Left colon (tissue), 2 donors: ENCODE measurements around the gene CNTN5. TPM values are rescaled to one million over a fixed set of nuclear protein-coding genes. Genes with fewer than 3 reads are reported as not detected.
"Not testable (repeated sequence)": the region's sequence is repeated elsewhere in the genome, so short reads cannot be mapped to it uniquely, and the experiment has no call there.

Source experiments
- ATAC-seq: fragments of 200-7000 bp; cut with Tn5 transposase; one replicate; pipeline ENCODE4 v1.9.1; 2020; ENCODE audit warnings: mild to moderate bottlenecking, moderate library complexity
- DNase-seq, 2 donors: peaks; one replicate each; pipeline ENCODE4 v3.0.0-alpha.2; 2020
- intact Hi-C, 2 donors: fragments of 100-400 bp; cut with DNase I in 1 of 2; cut with micrococcal nuclease in 1 of 2; formaldehyde crosslinking; loops; one replicate each; pipeline versions ENCODE4 v1.11.2 to v1.14.0; 2022; cut with DNase I, micrococcal nuclease
- total RNA-seq, 2 donors: library from RNA; stranded (reverse); fragmentation: NEBNext Ultra II Directional; extraction: Animal tissue kit (Norgen Biotek cat#: 25700); gene quantifications; one replicate each; pipeline ENCODE4 v1.2.1, GENCODE V29; 2021
- donor health status: DM: no; HTN: no; CAD: no.
- donor health status: DM: yes; HTN: yes; CAD: no.

CNTN5 gene
- total RNA-seq, 2 donors from 2014 or later, result not detected

- ATAC-seq, result no peak
- intact Hi-C loops, result no loop called here
- no peak for DNase-seq
Measured at GRCh38 chr11:99246199-99246598, 225.4 kb downstream of the CNTN5 start.

- intact Hi-C loops, result no loop called here
- no peak for DNase-seq
- no peak for ATAC-seq
Measured at GRCh38 chr11:99256614-99257013, 235.9 kb downstream of the CNTN5 start.

GRCh38 chr11:99257131-99257530 is 236.4 kb downstream of the CNTN5 start:
- DNase-seq (no peak), ATAC-seq (peak; percentile 34)
- intact Hi-C loops, result no loop called here

DNA sequence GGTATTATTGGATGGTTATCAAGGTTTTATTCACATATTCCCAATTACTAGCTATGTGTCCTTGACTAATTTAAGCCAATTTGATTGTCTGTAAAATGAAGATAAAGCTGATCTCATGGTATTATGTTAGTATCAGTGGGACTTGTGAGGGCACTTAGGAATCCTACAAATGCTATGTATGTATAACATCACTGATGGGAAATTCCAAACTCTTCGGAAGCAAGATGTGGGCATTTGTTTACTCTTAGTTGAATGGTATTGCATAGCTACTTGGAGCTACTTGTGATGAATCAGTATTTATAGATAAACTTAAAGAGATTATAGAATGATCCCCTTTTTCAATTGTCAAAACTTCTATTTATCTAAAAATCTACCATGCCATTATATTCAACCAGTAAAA is 239.9 kb downstream of the CNTN5 start:
- no peak for DNase-seq
- no peak for ATAC-seq
- intact Hi-C loops, result no loop called here

DNA sequence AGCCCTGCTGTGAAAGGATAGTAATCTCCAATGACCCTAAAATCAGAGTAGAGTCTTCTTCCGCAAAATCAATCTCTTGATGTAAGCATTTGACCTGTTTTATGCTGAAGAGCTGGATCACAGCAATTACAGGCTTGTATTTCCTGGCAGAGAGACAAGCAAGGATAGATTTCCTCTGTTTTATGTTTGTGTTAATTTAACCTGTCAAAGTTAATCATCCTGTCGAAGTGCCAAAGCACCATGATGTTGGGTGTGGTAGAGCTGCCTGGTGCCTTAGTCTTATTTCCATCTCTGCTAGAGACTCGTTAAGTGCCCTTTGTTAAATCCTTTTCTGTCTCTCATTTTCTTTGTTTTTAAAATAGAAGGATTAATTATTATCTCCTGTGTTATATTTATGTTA is 248.1 kb downstream of the CNTN5 start:
- no peak for ATAC-seq
- intact Hi-C loops, result no loop called here
- DNase-seq, result no peak

DNA sequence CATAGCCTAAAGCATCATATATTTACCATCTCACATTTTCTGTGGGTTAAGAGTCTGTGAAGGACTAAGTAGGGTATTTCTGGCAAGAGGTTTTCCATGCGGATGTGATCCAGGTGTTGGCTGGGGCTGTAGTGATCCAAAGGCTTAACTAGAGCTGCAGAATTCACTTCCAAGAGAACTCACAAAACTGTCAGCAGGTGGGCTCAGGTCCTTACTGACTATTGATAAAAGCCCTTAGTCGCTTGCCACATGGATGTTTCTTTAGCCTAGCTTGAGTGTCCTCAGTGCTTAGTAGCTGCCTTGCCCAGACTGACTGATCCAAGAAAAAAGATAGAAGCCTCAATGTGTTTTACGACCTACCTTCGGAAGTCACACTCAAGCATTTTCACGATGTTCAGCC is 250.8 kb downstream of the CNTN5 start:
- intact Hi-C loops, result no loop called here
- DNase-seq, result no peak
- ATAC-seq, result no peak

- DNase-seq (no peak), ATAC-seq (no peak)
- intact Hi-C loops, result no loop called here
Measured at GRCh38 chr11:99275521-99275920, 254.8 kb downstream of the CNTN5 start.

GRCh38 chr11:99277281-99277680 is 256.5 kb downstream of the CNTN5 start:
- DNase-seq (no peak), ATAC-seq (no peak)
- intact Hi-C loops, result no loop called here

DNA sequence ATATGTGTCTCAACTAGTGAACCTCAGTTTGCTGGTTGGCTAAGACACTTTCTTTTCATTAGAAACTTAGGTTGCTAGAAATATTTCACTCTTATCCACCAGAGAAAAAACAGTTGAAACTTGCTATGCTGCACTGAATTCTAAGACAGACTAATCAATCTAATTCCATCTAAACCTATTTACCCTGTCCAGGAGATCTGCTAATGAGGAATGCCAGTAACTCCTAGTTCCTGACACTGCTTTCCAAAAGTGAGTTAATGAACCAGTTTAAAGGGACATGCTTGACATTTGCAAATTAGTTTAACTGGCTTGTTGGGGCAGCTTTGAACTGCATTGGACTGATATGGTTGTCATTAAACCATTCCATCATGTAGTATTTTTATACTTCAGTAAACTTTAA is 258.5 kb downstream of the CNTN5 start:
- DNase-seq (no peak), ATAC-seq (no peak)
- intact Hi-C loops, result no loop called here

DNA sequence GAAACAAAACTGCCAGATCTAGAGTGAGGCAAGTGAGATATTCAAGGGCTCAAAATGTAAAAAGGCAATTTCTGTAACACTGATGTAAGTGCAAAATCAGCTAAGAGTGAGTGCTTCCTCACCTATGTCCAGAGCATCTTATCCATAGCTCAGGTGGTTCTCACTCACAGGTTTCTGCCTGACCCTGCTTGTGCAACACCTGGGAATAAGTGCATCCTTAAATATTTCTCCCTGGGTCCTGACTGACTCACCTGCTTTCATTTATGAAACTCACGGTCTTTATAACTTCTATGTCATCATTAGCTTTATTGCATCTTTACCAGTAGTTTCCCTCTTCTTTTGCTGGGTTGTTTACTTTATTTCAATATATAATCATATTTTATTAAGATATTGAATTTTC is 260.6 kb downstream of the CNTN5 start:
- intact Hi-C loops, result no loop called here
- no peak for DNase-seq
- no peak for ATAC-seq

DNA sequence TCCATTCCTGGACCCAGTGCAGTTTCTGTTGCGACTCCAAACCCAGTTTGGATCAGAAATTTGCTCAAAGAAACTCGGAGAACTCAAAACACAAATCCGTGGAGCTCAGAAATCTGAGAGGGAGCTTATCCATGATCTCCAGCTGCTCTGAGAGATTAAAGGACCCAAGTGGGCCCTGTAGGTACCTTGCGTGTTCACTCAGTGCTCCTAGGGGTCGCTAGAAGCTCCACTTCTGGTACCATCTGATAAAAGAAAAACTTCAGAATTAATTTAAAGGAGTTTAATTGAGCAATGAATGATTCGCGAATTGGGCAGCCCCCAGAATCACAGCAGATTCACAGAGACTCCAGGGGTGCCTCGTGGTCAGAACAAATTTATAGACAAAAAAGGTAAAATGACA is 277.2 kb downstream of the CNTN5 start:
- DNase-seq, ATAC-seq, intact Hi-C loops: not testable (repeated sequence)

- intact Hi-C loops, result no loop called here
- DNase-seq, result no peak
Measured at GRCh38 chr11:99307510-99308088, 286.9 kb downstream of the CNTN5 start.

DNA sequence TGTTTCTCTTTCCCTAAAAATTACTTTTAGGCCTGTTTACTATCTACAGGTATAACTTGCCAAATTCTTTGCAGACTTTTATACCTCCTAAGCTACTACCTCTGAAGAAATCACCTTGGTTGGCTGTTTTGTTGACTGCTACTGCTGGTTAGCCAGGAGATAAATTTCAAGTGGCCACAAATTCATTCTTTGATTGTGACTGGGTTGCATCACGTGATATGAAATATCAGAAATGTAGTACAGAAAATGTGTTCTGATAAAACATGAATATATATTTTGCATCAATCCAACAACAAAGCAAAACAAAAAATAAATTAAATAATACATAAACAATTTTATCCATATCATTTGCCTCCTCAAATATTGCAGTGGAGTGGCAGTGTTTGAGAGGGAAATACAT is 291.1 kb downstream of the CNTN5 start:
- intact Hi-C loops, result no loop called here
- DNase-seq (no peak), ATAC-seq (no peak)

More at GRCh38 chr11:99307510-99308088, 286.9 kb downstream of the CNTN5 start:
- no peak for ATAC-seq

DNA sequence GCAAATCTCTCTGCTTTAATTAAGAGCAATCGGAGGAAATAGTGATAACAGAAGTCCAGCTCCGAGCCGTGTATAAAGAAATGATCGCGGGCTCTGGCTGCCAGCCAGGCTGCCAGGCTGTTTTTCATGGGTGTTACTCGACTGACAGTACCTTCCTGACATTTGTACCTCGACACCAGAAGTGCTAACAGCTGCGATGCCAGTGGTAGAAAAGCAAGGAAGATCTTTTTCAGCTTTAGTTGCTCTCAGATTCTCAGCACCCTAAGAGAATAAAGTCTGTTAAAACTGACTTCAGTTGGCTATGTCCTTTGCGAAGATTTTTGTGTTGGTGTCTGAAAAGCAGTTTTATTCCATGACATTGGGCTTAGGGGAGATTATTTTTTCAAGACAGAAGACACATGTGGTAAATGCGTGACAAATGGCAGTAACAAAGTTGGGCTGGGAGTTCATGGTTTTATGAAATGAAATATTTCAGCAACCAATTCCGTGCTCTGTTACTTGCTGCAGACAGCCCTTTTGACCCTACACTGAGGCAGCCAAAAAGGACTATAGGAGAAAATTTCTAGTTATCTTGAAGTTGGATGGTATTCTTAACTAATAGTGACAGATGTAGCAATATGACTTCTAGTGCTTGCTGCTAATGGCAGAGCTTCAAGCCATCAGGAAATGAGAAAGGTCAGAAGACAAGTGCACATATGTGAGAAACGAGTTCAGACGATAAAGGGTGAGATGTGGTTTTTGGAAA is 296.2 kb downstream of the CNTN5 start:
- DNase-seq (no peak), ATAC-seq (no peak)
- intact Hi-C loops, result no loop called here

DNA sequence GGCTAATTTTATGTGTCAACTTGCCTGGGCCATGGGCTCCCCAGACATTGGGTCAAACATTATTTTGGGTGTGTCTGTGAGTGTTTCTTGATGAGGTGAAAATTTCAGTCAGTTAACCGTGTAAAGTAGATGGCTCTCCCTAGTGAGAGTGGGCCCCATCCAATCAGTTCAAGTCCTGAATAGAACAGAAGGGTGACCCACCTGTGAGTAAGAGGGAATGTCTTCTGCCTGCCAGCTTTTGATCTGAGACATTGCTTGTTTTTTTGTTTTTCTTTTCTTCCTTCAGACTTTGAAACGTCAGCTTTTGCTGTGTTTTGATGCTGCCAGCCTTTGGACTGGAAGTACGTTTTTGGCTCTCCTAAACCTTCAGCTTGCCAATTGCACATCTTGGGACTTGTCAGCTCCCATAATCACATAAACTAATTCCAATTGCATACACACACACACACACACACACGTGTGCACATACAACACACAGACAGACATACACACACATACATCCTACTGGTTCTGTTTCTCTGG is 300.1 kb downstream of the CNTN5 start:
- DNase-seq (no peak), ATAC-seq (no peak)
- intact Hi-C loops, result no loop called here

DNA sequence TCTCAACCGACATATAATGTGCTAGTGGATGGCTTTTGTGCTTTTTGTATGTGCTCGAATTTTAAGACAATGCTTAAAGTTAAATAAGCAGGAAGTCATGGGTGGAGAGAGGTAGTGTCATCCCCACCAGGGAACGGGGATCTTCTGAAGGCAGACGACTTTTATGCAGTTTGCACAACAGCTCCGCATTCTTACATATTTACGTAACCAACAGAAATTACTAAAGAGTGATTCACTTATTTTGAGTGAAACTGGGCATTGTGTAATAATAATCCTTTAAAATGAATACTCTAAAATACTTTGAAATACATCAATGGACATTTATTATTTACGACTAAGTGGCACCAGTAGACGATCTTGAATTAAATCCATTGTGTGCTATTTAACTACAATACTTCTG is 305.1 kb downstream of the CNTN5 start:
- ATAC-seq (no peak), DNase-seq (no peak)
- intact Hi-C loops, result no loop called here

GRCh38 chr11:99327066-99327465 is 306.3 kb downstream of the CNTN5 start:
- intact Hi-C loops, result no loop called here
- ATAC-seq, result no peak
- no peak for DNase-seq

- intact Hi-C loops, result no loop called here
- no peak for ATAC-seq
- no peak for DNase-seq
Measured at GRCh38 chr11:99327527-99327926, 306.8 kb downstream of the CNTN5 start.

- ATAC-seq (no peak), DNase-seq (no peak)
- intact Hi-C loops, result no loop called here
Measured at GRCh38 chr11:99333621-99334020, 312.9 kb downstream of the CNTN5 start.

DNA sequence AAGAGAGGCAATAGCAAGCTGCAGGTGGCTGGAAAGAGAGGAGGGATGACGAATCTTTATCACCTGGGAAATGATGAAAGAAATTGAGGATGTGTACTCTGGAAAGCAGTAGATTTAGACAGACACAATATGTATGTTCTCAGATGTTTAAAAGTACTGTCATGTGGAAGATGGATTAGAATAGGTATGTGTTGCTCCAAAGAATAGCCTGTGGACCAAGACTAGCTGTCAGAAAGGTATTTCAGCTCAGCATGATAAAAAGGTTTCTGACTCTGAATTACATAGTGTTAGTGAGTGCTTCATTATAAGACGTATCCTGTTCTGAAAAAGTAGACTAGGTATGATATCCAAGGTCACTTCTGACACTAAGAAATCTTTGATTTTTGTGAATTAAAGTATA is 322.4 kb downstream of the CNTN5 start:
- intact Hi-C loops, result no loop called here
- no peak for DNase-seq
- no peak for ATAC-seq
